Natural killer cell (primary cell): ENCODE data around the gene MYO18B. TPM values are rescaled to one million over a fixed set of nuclear protein-coding genes. Genes with fewer than 3 reads are reported as not detected.

Experiments
- ATAC-seq, 3 donors: fragments of 150-1000 bp in 2 of 3; fragments of 200-7000 bp in 1 of 3; cut with Tn5 transposase; 1 replicate in 1 of 3; 2 replicates in 2 of 3; pipeline ENCODE4 v1.10.0; 2021; ENCODE audit warnings: mild to moderate bottlenecking in 2 of 3, moderate library complexity in 2 of 3
- DNase-seq, 2 donors: peaks; one replicate each; pipeline versions ENCODE4 v3.0.0 to v3.0.0-alpha.2; 2013 to 2021; ENCODE audit warnings: mixed read lengths in 1 of 2
- H3K27ac ChIP-seq: one replicate; pipeline ENCODE4 v1.5.1; 2013; ENCODE audit warnings: mild to moderate bottlenecking, low read length
- H3K27me3 ChIP-seq: one replicate; pipeline ENCODE4 v1.6.1; 2013; ENCODE audit warnings: low read length; ENCODE audit not compliant: control insufficient read depth, insufficient read depth
- H3K36me3 ChIP-seq: one replicate; pipeline ENCODE4 v1.6.1; 2013; ENCODE audit warnings: low read length; ENCODE audit not compliant: control insufficient read depth, insufficient read depth
- H3K4me1 ChIP-seq: one replicate; pipeline ENCODE4 v1.6.1; 2013; ENCODE audit warnings: low read length; ENCODE audit not compliant: control insufficient read depth, insufficient read depth
- H3K4me3 ChIP-seq: one replicate; pipeline ENCODE4 v1.5.1; 2013; ENCODE audit warnings: low read length
- H3K9me3 ChIP-seq: one replicate; pipeline ENCODE4 v1.6.1; 2013; ENCODE audit warnings: low read length; ENCODE audit not compliant: control insufficient read depth, insufficient read depth
- H3K27ac Mint-ChIP-seq, 2 donors: one replicate each; pipeline ENCODE4 v1.8.0; 2022; ENCODE audit warnings: mild to moderate bottlenecking in 2 of 2, mixed read lengths in 2 of 2, moderate library complexity in 1 of 2
- H3K27me3 Mint-ChIP-seq, 2 donors: one replicate each; pipeline ENCODE4 v1.8.0; 2022; ENCODE audit warnings: low read depth in 2 of 2, mixed read lengths in 2 of 2
- H3K36me3 Mint-ChIP-seq: one replicate; pipeline ENCODE4 v1.8.0; 2022; ENCODE audit warnings: mixed read lengths
- H3K4me1 Mint-ChIP-seq, 2 donors: one replicate each; pipeline ENCODE4 v1.8.0; 2022; ENCODE audit warnings: mixed read lengths in 2 of 2
- H3K4me3 Mint-ChIP-seq: one replicate; pipeline ENCODE4 v1.8.0; 2022; ENCODE audit warnings: mild to moderate bottlenecking, moderate library complexity, mixed read lengths
- H3K9me3 Mint-ChIP-seq, 2 donors: one replicate each; pipeline ENCODE4 v1.8.0; 2022; ENCODE audit warnings: mixed read lengths in 2 of 2
- CTCF ChIP-seq: fragments of 200-600 bp; IDR thresholded peaks from one replicate; pipeline ENCODE4 v1.8.0; 2022; ENCODE audit warnings: antibody characterized with exemption
- WGBS: methylation state at CpG from one replicate; pipeline ENCODE4 v1.1.7; 2013; ENCODE audit warnings: missing lambda C conversion rate; ENCODE audit not compliant: insufficient coverage; 5-methylcytosine and 5-hydroxymethylcytosine counted together
- intact Hi-C: fragments of 100-400 bp; cut with micrococcal nuclease; formaldehyde crosslinking; loops from one replicate; pipeline ENCODE4 v1.14.2; 2022
- total RNA-seq, 4 donors: library from RNA; stranded (reverse); fragments of 120-200 nt in 1 of 4; gene quantifications; one replicate each; pipeline versions ENCODE4 v1.2.3 to v1.2.4, GENCODE V29; 2013 to 2022

The MYO18B gene
- total RNA-seq, 3 donors from 2014 or later (not counting 1 experiment from before 2014, with no cell fraction given), result 0.07 to 0.14 (median 0.10) TPM

- no peak overlapping the region for H3K27ac ChIP-seq
- Mint-ChIP-seq H3K4me1 (no peaks in the 10 kb centered on the region), H3K27me3 (no peaks in the 10 kb centered on the region), H3K36me3 (no peaks in the 10 kb centered on the region), H3K4me3 (no peak overlapping the region), H3K27ac (no peak overlapping the region), H3K9me3 (no peaks in the 10 kb centered on the region)
- no peak for ATAC-seq
- H3K36me3 ChIP-seq, result no peaks in the 10 kb centered on the region
- no peaks in the 10 kb centered on the region for H3K4me1 ChIP-seq
- no peak for TF ChIP-seq CTCF
- no peak overlapping the region for H3K4me3 ChIP-seq
- peaks cover 3% of the 10 kb centered on the region for H3K27me3 ChIP-seq
- H3K9me3 ChIP-seq, result no peaks in the 10 kb centered on the region
- no peak for DNase-seq
- intact Hi-C loops, result no loop called here
- 78% methylated on average over 12 of the region's 12 CpGs for WGBS
These were observed 218.1 kb downstream of the MYO18B start for GRCh38 chr22:25959818-25960774.

GRCh38 chr22:25961699-25962098 is 219.7 kb downstream of the MYO18B start:
- Mint-ChIP-seq H3K27ac (no peak overlapping the region), H3K36me3 (no peaks in the 10 kb centered on the region), H3K27me3 (peaks cover 4 to 5% of the 10 kb centered on the region in 2 donors), H3K4me1 (no peaks in the 10 kb centered on the region), H3K4me3 (no peak overlapping the region), H3K9me3 (no peaks in the 10 kb centered on the region)
- H3K27me3 ChIP-seq, result peaks cover 3% of the 10 kb centered on the region
- 51% methylated on average over 5 of the region's 5 CpGs for WGBS
- no peaks in the 10 kb centered on the region for H3K4me1 ChIP-seq
- no peak for DNase-seq
- H3K36me3 ChIP-seq, result no peaks in the 10 kb centered on the region
- no peak for ATAC-seq
- intact Hi-C loops, result no loop called here
- H3K4me3 ChIP-seq, result no peak overlapping the region
- no peak for TF ChIP-seq CTCF
- no peak overlapping the region for H3K27ac ChIP-seq
- no peaks in the 10 kb centered on the region for H3K9me3 ChIP-seq

- no peak overlapping the region for H3K27ac ChIP-seq
- H3K4me3 Mint-ChIP-seq, result no peak overlapping the region
- no peaks in the 10 kb centered on the region for H3K4me1 Mint-ChIP-seq
- H3K4me1 ChIP-seq, result no peaks in the 10 kb centered on the region
- no peaks in the 10 kb centered on the region for H3K9me3 ChIP-seq
- DNase-seq (no peak), ATAC-seq (no peak)
- no peaks in the 10 kb centered on the region for H3K9me3 Mint-ChIP-seq
- no peaks in the 10 kb centered on the region for H3K36me3 ChIP-seq
- 90% methylated on average over 2 of the region's 2 CpGs for WGBS
- intact Hi-C loops, result no loop called here
- no peak for TF ChIP-seq CTCF
- peaks cover 3% of the 10 kb centered on the region for H3K27me3 ChIP-seq
- no peak overlapping the region for H3K27ac Mint-ChIP-seq
- no peak overlapping the region for H3K4me3 ChIP-seq
- no peaks in the 10 kb centered on the region for H3K36me3 Mint-ChIP-seq
- H3K27me3 Mint-ChIP-seq, result peaks cover 7 to 8% of the 10 kb centered on the region in 2 donors
These were observed 220.7 kb downstream of the MYO18B start for GRCh38 chr22:25962711-25963110.
